Superior temporal gyrus (tissue), 1 donor: Measurements from ENCODE around the gene GNGT1.
A peak's percentile ranks its signal among the peaks of the same experiment; 100 is the strongest.
"Not testable (repeated sequence)": the region's sequence is repeated elsewhere in the genome, so short reads cannot be mapped to it uniquely, and the experiment has no call there.

Experiments
- DNase-seq: peaks from one replicate; pipeline ENCODE4 v3.0.0-alpha.2; 2016; ENCODE audit errors: extremely low spot score

GNGT1 gene

GRCh38 chr7:93910076-93910994 is 4.0 kb downstream of the GNGT1 start:
- DNase-seq = no peak

- DNase-seq = not testable (repeated sequence)
Observed at GRCh38 chr7:93911242-93911641, 4.9 kb downstream of the GNGT1 start.

GRCh38 chr7:93911661-93912060 is 5.3 kb downstream of the GNGT1 start:
- not testable (repeated sequence) for DNase-seq

GRCh38 chr7:93913197-93913596 is 6.8 kb downstream of the GNGT1 start:
- DNase-seq = no peak

GRCh38 chr7:93914581-93915066 is 8.3 kb downstream of the GNGT1 start:
- DNase-seq = no peak

GRCh38 chr7:93915206-93915842 is 9.0 kb downstream of the GNGT1 start:
- not testable (repeated sequence) for DNase-seq

GRCh38 chr7:93915888-93916287 is 9.5 kb downstream of the GNGT1 start:
- not testable (repeated sequence) for DNase-seq

- not testable (repeated sequence) for DNase-seq
Observed at GRCh38 chr7:93916315-93916714, 9.9 kb downstream of the GNGT1 start.

- DNase-seq = no peak
Observed at GRCh38 chr7:93920496-93921182, 14.3 kb downstream of the GNGT1 start.

- DNase-seq = no peak
Observed at GRCh38 chr7:93921186-93921585, 14.8 kb downstream of the GNGT1 start.

- peak; percentile 39 for DNase-seq
Observed at GRCh38 chr7:93921607-93922566, 15.5 kb downstream of the GNGT1 start, which contains the start of gene GNG11. TSS of gene GNG11 (plus strand) at chr7:93921735. CDS start at chr7:93922138, 403 bp downstream.

- no peak for DNase-seq
Observed at GRCh38 chr7:93923296-93923695, 16.9 kb downstream of the GNGT1 start.

GRCh38 chr7:93923942-93924341 is 17.6 kb downstream of the GNGT1 start:
- DNase-seq = no peak

GRCh38 chr7:93926800-93927199 is 20.4 kb downstream of the GNGT1 start:
- DNase-seq = no peak

- DNase-seq = no peak
Observed at GRCh38 chr7:93927585-93927984, 21.2 kb downstream of the GNGT1 start.

GRCh38 chr7:93931655-93932054 is 25.3 kb downstream of the GNGT1 start:
- no peak for DNase-seq

- DNase-seq = no peak
Observed at GRCh38 chr7:93933156-93933555, 26.8 kb downstream of the GNGT1 start.

GRCh38 chr7:93935102-93935501 is 28.7 kb downstream of the GNGT1 start:
- DNase-seq = no peak

- DNase-seq = no peak
Observed at GRCh38 chr7:93937818-93938217, 31.5 kb downstream of the GNGT1 start.

GRCh38 chr7:93938293-93938692 is 31.9 kb downstream of the GNGT1 start:
- no peak for DNase-seq

- DNase-seq = no peak
Observed at GRCh38 chr7:93941945-93942344, 35.6 kb downstream of the GNGT1 start.
